Upper lobe of left lung (tissue), 6 donors: Measurements from ENCODE around the gene CLCN1. TPM values are rescaled to one million over a fixed set of nuclear protein-coding genes. Genes with fewer than 3 reads are reported as not detected.

Experiments used
- ATAC-seq, 2 donors: fragments of 200-7000 bp; cut with Tn5 transposase; one replicate each; pipeline ENCODE4 v1.9.1; 2022; ENCODE audit warnings: mild to moderate bottlenecking in 2 of 2, moderate library complexity in 2 of 2; ENCODE audit not compliant: low FRiP score in 2 of 2
- DNase-seq, 2 donors: peaks; one replicate each; pipeline ENCODE4 v3.0.0-alpha.2; 2019 to 2020
- H3K27ac ChIP-seq, 4 donors: fragments of 200-600 bp; sonication (generic); one replicate each; pipeline ENCODE4 v1.5.1; 2016 to 2019
- H3K27me3 ChIP-seq, 4 donors: fragments of 200-600 bp; sonication (generic); one replicate each; pipeline ENCODE4 v1.5.1; 2017 to 2019
- H3K36me3 ChIP-seq, 4 donors: fragments of 200-600 bp; sonication (generic); one replicate each; pipeline ENCODE4 v1.5.1; 2016 to 2019
- H3K4me1 ChIP-seq, 4 donors: fragments of 200-600 bp; sonication (generic); one replicate each; pipeline ENCODE4 v1.5.1; 2018 to 2019
- H3K4me3 ChIP-seq, 4 donors: fragments of 200-600 bp; sonication (generic); one replicate each; pipeline ENCODE4 v1.5.1; 2017 to 2019; ENCODE audit warnings: mild to moderate bottlenecking in 2 of 4, moderate library complexity in 1 of 4
- H3K9me3 ChIP-seq, 4 donors: fragments of 200-600 bp; sonication (generic); one replicate each; pipeline ENCODE4 v1.5.1; 2018 to 2019
- EP300 ChIP-seq, 4 donors: sonication (generic); formaldehyde crosslinking; IDR thresholded peaks; one replicate each; pipeline ENCODE4 v1.5.1; 2017; ENCODE audit warnings: antibody characterized with exemption in 4 of 4, control low read depth in 2 of 4
- POLR2A ChIP-seq, 4 donors: fragments of 450-650 bp; IDR thresholded peaks; one replicate each; pipeline ENCODE4 v1.5.1; 2016 to 2017; ENCODE audit warnings: antibody characterized with exemption in 4 of 4, mild to moderate bottlenecking in 2 of 4
- POLR2AphosphoS5 ChIP-seq, 2 donors: sonication (generic); formaldehyde crosslinking; IDR thresholded peaks; one replicate each; pipeline ENCODE4 v1.5.1; 2017; ENCODE audit warnings: antibody characterized with exemption in 2 of 2
- WGBS, 2 donors: methylation state at CpG; one replicate each; pipeline ENCODE4 v1.1.5; 2017 to 2018; 5-methylcytosine and 5-hydroxymethylcytosine counted together
- total RNA-seq, 6 donors: library from RNA; depleted of rRNA in 4 of 6; stranded (reverse); fragments of >200 nt in 4 of 6; gene quantifications; one replicate each; pipeline versions ENCODE4 v1.1.0 to v1.2.1, GENCODE V29; 2016 to 2021
- TF ChIP-seq, protein P1 (sequence below), 6 experiments: fragments of 450-650 bp in 4 of 6; fragments of 200-600 bp in 2 of 6; sonication (generic) in 2 of 6; IDR thresholded peaks; one replicate each; pipeline ENCODE4 v1.5.1; 2016 to 2019; ENCODE audit warnings: antibody characterized with exemption in 6 of 6
- donor health status: DM: no; HTN: no; CAD: no; lungs with moderate emphysema.
- donor health status: DM: no; HTN: yes; CAD: no; lungs with severe emphysema.

Gene CLCN1
- total RNA-seq, 6 donors from 2014 or later = 0.10 TPM; not detected in 5

DNA sequence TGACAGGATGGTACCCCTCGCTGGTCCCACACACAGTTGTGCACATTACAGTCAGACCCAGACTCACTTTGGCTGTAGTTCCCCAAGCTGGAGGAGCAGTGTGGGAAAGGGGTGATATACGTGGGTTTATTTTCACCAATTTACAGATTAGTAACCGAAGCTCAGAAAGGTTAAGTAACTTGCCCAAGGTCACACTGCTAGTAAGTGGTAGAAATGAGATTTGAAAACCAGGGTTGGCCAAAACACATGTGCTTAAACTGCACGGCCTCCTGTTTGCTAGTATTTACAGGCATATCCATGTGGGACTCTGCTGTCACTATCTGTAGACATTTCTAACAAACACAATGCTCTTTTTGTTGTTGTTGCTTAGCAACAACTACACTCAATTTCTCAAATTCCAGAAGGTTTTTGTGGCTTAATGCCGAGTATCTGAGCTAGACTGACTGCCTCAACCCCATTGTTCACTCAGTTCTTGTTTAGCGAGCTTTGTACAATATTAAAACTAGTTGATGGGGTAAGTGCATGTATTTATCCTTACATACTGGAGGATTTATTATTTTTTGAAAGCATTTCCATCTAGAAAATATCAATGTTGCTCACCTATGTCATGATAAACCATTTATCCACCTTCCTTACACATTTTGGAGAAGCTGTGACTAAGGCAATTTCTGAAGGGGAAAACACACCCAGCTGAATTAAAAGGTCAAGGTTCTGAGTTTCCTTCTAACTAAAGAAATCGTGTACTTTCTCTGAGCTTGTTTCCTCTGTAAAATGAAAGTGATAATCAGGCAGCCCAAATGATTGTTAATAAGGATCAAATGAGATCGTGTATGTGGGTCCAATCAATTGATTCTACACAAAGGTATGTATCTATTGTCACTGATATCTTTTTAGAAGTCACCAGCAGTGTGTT lies 36.5 kb upstream of the CLCN1 start:
- TF ChIP-seq POLR2A (IDR thresholded peaks at IDR 0.05) (no peak), POLR2AphosphoS5 (IDR thresholded peaks at IDR 0.05) (no peak), EP300 (IDR thresholded peaks at IDR 0.05) (no peak)
- TF ChIP-seq, protein P1, sequence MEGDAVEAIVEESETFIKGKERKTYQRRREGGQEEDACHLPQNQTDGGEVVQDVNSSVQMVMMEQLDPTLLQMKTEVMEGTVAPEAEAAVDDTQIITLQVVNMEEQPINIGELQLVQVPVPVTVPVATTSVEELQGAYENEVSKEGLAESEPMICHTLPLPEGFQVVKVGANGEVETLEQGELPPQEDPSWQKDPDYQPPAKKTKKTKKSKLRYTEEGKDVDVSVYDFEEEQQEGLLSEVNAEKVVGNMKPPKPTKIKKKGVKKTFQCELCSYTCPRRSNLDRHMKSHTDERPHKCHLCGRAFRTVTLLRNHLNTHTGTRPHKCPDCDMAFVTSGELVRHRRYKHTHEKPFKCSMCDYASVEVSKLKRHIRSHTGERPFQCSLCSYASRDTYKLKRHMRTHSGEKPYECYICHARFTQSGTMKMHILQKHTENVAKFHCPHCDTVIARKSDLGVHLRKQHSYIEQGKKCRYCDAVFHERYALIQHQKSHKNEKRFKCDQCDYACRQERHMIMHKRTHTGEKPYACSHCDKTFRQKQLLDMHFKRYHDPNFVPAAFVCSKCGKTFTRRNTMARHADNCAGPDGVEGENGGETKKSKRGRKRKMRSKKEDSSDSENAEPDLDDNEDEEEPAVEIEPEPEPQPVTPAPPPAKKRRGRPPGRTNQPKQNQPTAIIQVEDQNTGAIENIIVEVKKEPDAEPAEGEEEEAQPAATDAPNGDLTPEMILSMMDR (IDR thresholded peaks at IDR 0.05) = no peak
- DNase-seq = no peak
- Histone ChIP-seq H3K9me3 (no peaks in the 10 kb centered on the region), H3K4me1 (peaks cover 0 to 8% (median 5%) of the 10 kb centered on the region in 4 donors), H3K4me3 (no peak overlapping the region), H3K36me3 (no peaks in the 10 kb centered on the region), H3K27ac (peak overlapping the region in 3 of 4 donors; percentile 9 to 21 (median 13)), H3K27me3 (no peaks in the 10 kb centered on the region)
- ATAC-seq = peak; percentile 49 to 57
- WGBS, 2 donors = 50 to 51% methylated on average over 8 of the region's 8 CpGs

DNA sequence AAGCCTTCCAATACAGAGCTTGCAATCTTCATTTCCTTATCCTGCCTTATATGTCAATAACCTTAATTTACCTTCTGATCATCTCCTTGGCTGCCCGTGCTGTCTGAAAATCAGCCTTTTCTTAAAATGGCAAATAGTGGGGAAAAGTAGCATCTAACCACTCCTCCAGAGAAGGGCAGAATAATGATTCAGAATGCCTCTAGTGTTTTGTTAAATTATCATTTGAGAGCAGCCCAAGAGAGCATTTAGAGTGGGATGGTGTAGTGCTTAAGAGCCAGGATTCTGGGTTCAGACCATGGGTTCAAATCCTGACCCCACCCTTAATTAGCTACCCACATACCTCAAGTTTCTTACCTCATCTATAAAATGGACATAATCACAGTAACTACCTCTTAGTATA lies 35.8 kb upstream of the CLCN1 start:
- Histone ChIP-seq H3K27ac (peak overlapping the region in 2 of 4 donors; percentile 9 to 21), H3K36me3 (no peaks in the 10 kb centered on the region), H3K9me3 (no peaks in the 10 kb centered on the region), H3K27me3 (no peaks in the 10 kb centered on the region), H3K4me3 (no peak overlapping the region), H3K4me1 (peaks cover 0 to 8% (median 5%) of the 10 kb centered on the region in 4 donors)
- DNase-seq (no peak), ATAC-seq (no peak)
- 66 to 71% methylated on average over 1 of the region's 1 CpG for WGBS, 2 donors
- TF ChIP-seq, protein P1 (IDR thresholded peaks at IDR 0.05) = no peak
- TF ChIP-seq POLR2AphosphoS5 (IDR thresholded peaks at IDR 0.05) = no peak
- no peak for TF ChIP-seq EP300 (IDR thresholded peaks at IDR 0.05)
- no peak for TF ChIP-seq POLR2A (IDR thresholded peaks at IDR 0.05)

DNA sequence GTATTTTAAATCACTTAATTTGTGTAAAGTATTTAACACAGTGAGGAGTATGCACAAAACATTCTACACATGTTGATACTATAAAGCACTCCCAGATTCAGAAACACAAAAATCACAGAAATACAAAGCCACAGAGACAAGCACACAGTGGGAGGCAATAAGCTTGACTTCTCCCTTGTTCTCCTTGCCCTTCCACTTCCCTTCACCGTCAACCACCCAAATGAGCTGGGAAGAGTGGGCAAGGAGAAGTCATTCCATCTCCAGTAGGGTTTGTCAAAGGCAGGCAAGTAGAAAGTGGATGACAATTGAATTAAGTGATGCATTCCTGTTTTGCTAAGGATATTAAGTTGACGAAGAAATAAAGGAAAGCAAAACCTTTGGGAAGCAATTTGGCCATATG lies 35.3 kb upstream of the CLCN1 start:
- ATAC-seq (no peak), DNase-seq (no peak)
- Histone ChIP-seq H3K27ac (peak overlapping the region in 1 of 4 donors; percentile 21), H3K4me3 (no peak overlapping the region), H3K4me1 (peaks cover 2 to 8% (median 5%) of the 10 kb centered on the region in 4 donors), H3K36me3 (no peaks in the 10 kb centered on the region), H3K27me3 (no peaks in the 10 kb centered on the region), H3K9me3 (no peaks in the 10 kb centered on the region)
- TF ChIP-seq, protein P1 (IDR thresholded peaks at IDR 0.05) = no peak
- no peak for TF ChIP-seq EP300 (IDR thresholded peaks at IDR 0.05)
- no peak for TF ChIP-seq POLR2A (IDR thresholded peaks at IDR 0.05)
- no peak for TF ChIP-seq POLR2AphosphoS5 (IDR thresholded peaks at IDR 0.05)
- WGBS, 2 donors = 84 to 90% methylated on average over 2 of the region's 2 CpGs

GRCh38 chr7:143281529-143281928 lies 34.4 kb upstream of the CLCN1 start:
- 98 to 99% methylated on average over 2 of the region's 2 CpGs for WGBS, 2 donors
- no peaks in the 10 kb centered on the region for H3K27me3 ChIP-seq
- TF ChIP-seq POLR2AphosphoS5 (IDR thresholded peaks at IDR 0.05) (no peak), EP300 (IDR thresholded peaks at IDR 0.05) (no peak), POLR2A (IDR thresholded peaks at IDR 0.05) (no peak)
- TF ChIP-seq, protein P1 (IDR thresholded peaks at IDR 0.05) = no peak
- no peak for ATAC-seq
- H3K9me3 ChIP-seq = no peaks in the 10 kb centered on the region
- H3K4me1 ChIP-seq = peaks cover 3 to 8% (median 6%) of the 10 kb centered on the region in 4 donors
- H3K4me3 ChIP-seq = no peak overlapping the region
- DNase-seq = no peak
- no peaks in the 10 kb centered on the region for H3K36me3 ChIP-seq
- no peak overlapping the region for H3K27ac ChIP-seq
